HG03378 (cell line): ENCODE measurements around the gene AATF.

Source experiments
- ATAC-seq: cut with Tn5 transposase; IDR thresholded peaks from one replicate; pipeline ENCODE4 v1.9.1; 2021; ENCODE audit warnings: mild to moderate bottlenecking, moderate library complexity; ENCODE audit not compliant: unreplicated experiment

AATF gene

DNA sequence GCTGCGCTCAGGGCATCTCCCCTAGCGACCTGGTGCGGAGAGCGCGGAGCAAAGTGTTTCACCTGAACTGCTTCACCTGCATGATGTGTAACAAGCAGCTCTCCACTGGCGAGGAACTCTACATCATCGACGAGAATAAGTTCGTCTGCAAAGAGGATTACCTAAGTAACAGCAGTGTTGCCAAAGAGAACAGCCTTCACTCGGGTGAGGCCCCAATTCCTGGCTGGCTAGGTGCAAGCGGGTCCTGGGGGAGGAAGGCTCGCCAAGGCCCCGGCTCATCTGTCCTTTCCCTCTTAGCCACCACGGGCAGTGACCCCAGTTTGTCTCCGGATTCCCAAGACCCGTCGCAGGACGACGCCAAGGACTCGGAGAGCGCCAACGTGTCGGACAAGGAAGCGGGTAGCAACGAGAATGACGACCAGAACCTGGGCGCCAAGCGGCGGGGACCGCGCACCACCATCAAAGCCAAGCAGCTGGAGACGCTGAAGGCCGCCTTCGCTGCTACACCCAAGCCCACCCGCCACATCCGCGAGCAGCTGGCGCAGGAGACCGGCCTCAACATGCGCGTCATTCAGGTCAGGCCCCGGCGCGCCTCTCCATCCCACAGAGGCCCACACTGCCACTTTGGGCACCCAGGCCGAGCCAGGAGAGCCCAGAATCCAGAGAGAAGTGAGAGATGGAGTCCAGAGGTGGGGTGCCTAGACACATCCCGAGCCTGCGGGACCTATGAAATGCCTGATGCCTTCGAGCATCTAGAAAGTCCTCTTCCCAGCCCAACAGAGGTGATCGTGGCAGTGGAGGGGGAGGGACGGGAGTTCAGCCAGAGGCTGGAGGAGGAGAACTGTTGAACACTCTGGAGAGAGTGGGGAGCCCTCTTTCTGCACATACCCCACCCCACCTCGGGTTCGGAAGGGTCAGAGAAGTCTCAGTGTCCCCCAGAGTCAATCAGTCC, 8.2 kb upstream of the AATF start:
- ATAC-seq = no peak

DNA sequence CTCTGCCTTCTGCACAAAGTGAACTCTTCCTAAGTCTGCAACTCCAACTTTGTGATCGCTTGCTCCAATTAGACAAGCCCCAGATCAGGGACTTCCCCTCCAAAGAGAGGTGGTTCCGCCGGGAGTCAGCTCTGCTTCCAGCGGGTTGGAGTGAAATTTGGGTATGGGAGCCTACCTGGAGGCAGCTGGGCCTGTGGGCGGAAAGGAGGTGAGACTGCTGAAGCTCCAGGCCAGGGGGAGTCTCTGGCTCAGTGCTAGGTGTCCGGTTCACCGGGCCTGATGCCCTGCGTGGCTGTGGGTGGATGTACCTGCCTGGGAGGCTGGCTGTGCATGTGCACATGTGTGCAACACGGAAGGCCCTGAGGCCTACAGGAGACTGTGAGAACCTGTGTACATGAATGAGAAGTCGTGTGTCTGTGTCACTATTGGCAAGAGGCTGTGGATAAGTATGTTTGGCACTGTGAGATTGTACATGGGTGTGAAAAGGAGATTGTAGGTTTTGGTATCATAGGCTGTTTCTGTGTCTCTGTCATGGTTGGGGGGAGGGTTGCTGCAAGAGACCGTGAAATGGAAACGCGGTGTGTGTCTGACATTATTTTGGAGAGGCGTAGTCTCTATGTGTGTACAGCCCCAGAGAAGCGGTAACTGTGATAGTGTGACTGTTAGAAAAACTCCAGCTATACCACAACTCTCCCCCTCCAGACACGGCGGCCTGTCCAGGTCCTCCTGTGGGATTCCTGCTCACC, 7.3 kb upstream of the AATF start:
- ATAC-seq = no peak

DNA sequence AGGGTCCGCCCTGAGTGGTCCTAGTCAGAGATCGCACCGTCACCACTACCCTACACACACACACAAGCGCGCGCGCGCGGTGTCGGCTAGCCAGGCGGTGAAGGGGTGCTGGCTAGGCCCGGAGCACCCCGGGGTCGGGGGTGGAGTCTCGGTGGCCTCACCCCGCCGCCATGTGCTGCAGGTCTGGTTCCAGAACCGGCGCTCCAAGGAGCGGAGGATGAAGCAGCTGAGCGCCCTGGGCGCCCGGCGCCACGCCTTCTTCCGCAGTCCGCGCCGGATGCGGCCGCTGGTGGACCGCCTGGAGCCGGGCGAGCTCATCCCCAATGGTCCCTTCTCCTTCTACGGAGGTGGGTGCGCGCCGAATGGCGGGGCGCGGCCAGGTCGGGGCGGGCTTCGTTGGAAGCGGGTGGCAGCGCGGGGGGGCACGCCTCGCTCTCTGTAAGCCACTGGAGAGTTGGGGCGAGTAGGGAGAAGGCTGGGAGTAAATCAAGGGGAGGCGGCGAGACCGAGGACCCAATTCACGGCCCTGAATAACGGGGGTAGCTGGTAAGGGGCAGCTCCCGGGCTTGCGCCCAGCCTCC, 6.6 kb upstream of the AATF start:
- ATAC-seq = no peak

DNA sequence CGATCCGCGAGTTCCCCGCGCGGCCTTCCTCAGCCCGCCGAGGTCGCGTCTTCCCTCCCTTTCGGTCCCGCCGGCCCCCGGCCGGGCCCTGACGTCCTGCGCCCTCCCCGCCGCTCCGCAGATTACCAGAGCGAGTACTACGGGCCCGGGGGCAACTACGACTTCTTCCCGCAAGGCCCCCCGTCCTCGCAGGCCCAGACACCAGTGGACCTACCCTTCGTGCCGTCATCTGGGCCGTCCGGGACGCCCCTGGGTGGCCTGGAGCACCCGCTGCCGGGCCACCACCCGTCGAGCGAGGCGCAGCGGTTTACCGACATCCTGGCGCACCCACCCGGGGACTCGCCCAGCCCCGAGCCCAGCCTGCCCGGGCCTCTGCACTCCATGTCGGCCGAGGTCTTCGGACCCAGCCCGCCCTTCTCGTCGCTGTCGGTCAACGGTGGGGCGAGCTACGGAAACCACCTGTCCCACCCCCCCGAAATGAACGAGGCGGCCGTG, 6.1 kb upstream of the AATF start:
- ATAC-seq = no peak

DNA sequence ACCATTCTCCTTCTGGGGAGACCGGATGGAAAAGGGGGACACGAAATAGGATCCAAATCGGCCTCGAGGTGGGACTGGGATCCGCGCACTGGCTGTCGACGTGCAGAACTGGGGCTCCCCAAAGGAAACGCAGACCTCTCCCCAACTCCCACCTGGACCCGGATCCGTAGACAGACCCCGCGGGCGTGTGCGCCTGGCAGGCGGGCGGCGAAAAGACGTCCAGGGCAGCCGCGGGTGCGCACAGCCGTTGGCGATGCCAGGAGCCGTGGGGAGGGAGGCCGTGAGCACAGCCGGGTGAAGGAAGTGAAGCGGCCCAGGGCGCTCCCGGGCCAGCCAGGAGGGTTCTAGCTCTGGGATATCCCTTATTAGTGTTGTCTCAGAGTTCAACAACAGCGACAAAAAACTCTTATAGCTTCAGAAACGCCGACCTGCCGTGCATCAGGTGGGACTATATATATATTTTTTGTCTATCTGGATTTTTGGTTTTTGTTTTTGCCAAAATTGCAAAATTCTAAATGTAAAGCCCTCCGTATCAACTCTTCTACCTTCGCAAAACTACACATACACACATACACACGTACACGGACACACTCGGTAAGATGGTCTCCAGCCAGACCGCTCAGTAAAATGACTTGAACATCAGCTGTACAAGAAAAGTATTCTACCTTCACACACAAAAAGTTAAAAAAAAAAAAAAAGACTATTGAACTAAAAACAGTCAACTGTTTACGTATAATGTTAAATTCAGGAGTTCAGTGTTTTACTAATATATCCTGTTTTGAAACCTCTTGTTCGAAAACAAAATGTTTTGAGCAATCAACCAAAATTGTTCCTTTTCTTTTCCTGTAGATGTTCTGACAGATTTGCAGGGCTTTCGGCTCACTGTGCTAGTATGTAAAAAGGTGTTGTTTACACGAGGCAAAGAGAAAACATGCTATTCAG, 5.2 kb upstream of the AATF start:
- ATAC-seq = no peak

DNA sequence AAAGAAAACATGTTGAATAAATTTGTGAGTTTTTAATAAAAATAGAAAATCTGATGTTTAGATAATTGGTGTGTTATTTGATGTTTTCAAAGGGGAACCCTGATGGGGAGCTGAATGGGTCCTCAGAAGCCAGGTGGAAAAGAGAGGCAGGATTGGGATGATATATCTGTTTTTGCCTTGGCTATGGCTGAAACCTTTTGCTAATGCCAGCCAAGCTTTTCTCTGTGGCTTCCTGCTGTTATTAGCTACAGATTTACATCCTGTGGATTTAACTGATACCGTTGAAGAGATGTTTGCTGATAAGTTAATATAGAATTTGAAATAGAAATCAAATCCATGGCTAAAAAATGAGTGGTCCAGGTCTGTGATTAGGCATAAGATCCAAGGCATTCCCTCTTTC, 4.2 kb upstream of the AATF start:
- no peak for ATAC-seq

DNA sequence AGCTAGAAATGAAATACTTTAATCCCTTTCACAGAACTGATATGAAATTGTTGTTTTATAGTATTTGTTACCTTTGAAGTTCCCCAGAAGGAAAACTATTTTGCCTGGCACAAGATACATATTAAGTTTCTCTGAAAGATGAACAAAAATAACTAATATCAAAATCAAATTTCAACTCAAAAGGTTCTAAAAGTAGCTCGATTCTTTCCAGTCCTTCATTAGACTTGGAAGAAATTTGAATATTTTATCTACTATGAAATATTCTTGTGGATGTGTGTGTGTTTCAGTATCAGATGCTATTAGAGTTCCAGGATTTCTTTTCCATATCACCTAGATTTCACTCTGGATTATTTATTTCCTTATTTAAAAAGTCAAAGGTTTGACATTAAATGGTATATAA, 3.6 kb upstream of the AATF start:
- ATAC-seq = no peak

DNA sequence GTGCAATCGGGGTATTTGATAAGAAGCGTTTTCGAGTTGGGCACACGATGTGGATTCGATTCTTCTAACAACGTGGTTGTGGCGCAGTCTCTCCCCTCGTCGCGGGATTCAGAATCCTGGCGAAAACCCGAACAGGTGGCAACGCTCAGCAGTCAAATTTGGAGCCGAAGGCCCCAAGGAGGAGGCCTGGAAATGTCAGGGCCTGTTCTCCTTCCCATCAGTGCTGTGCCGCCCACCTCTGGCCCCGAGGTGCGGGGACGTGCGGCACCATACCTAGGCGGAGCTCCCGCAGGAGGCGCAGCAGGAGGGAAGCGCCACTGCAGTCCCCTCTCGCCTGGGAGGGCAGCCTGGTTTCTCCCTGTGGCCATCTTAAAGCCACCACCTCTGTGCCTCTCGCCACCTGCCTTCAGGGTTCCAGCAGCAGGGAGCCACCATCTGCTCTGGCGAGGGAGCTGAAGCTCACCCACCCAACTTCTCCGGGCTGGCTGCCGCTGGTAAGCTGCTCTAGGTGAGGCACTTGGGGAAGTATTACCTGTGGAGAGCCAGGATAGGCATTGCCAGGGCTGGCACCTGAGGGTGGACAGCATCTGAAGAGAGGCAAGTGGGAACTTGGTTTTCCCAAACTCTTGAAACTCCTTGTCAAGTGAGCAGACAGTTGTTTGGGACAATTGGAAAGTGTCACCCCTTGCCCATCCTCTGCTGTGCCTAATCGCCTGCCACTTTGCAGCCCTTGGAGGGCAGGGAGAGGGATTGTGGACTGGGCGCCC, 2.6 kb upstream of the AATF start:
- no peak for ATAC-seq

DNA sequence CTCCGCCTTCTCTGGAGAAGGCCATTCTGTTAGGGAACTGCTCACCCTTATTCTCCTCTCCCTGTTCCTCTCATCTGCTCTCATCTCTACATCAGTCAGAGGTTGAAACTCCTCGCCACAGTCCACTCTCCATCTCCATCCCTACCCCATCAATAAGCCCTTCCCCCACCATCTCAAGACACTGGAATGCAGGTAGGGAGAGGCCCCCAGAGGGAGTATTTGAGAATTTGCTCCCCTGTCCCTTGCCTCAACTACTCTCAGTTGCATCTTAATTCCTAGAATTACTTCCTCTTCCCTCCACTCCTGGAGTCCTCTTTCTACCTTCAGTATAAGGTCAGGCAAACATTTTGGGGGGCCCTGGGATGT, 2.0 kb upstream of the AATF start:
- ATAC-seq = no peak

DNA sequence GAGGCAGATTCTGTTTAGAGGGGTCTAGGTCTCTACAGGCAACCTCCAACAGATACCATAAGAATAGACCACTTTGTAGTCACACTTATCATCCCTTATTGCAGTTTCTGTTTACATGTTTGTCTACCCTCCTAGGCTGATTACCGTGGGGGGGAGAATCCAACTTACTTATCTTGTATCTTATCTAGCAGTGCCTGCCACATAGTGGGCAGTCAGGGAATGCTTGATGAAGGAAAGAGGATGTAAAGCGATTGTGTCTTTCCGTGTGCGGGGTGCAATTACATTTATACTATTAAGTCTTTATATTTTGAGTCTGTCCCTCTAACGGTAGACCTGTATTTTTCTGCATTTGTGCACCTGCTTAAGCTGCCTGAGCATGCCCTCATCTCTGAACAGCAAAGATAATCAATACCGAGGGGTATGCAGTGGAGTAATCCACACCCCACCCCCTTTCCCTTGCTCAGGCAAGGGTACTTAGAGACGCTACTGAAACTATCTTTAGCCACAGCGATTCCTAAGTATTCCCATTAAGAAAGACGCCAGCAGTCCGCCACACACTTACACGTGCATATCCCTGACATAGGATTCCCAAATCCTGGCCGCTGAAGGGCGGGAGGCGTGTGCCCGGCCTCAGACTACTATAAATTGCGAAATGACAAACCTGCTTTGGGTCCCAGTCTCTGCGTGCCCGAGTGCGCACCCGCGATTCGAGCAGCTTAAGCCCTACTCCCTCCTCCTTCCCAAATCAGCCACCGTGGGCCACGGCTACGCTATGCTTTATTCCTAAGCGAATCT, 635 bp upstream of the AATF start:
- ATAC-seq = no peak

DNA sequence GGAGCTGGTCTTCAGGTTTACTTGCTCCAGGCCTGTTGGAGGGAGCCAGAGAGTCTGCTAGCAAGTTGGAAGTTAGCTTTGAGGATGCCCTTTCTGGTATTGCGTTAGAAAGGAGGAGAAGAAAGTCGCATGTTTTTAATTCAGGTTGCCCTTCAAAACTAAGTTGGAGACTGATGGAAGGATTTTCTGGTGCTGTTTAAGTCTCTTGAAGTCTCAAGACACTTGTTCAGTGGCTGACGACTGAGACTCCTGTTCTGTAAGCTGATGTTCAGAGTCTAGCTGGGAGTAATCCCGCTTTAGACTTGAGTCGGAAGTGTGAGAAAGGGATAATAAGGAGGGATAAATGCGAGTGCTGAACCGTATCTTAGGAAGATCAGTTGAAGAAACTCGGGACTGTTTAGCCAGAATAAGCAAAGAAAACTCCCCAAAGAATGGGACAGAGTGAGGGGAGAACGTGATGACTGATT, 740 bp downstream of the AATF start:
- peak; percentile 20 for ATAC-seq

DNA sequence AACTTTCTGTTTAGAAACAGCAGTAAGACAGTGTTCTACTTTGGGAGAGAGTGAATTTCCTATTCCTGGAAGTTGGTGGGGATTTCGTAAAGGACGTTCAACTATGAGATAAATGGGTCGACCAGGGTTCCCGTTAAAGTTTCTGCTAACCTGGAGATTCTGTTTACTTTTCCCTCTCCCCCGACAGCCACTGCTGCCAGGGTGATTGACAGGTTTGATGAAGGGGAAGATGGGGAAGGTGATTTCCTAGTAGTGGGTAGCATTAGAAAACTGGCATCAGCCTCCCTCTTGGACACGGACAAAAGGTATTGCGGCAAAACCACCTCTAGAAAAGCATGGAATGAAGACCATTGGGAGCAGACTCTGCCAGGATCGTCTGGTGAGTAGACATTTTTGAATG, 1.3 kb downstream of the AATF start:
- no peak for ATAC-seq

DNA sequence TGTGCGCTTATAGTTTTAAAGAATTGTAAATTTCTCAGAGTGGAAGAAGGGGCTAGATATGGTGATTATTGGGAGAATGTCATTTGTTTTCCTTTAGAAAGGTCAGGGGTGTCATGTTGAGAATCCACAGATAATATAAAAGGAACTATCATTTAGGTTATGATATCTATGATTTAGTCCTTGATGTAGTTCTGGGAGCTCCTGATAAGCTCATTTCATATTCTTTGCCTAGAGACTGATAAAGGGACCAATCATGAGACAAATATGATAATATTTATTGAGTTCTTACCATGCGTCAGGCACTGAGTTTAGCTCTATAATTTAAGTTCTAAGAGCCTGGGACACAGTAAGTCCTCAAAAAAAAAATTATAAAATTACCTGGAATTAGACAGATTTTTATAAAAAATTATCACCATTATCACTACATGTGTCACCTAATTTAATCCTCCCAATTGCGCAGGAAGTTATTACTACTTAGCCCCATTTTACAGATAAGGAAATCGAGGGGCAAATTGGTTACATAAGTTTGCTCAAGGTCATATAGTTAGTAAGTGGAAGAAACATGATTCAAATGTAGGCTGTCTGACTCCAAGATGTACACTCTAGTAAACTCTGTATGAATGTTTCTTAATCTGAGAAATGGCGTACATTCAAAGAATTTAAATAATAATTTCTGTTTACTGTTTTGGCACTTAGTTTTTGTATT, 2.5 kb downstream of the AATF start:
- ATAC-seq = no peak

DNA sequence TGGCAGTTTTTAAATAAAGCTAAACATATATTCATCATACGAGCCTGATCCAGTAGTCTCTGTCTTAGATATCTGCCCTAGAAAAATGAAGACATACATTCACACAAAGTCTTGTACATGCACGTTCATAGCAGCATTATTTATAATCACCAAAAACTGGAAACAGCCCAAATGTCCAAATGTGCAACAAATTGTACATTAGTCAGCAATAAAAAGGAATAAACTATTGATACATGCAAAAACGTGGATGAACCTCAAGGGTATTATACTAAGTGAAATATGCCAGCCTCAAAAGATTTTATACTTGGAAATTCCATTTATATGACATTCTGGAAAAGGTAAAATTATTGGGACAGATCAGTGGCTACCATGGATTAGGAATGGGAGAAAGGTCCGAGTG, 22.8 kb downstream of the AATF start:
- no peak for ATAC-seq

DNA sequence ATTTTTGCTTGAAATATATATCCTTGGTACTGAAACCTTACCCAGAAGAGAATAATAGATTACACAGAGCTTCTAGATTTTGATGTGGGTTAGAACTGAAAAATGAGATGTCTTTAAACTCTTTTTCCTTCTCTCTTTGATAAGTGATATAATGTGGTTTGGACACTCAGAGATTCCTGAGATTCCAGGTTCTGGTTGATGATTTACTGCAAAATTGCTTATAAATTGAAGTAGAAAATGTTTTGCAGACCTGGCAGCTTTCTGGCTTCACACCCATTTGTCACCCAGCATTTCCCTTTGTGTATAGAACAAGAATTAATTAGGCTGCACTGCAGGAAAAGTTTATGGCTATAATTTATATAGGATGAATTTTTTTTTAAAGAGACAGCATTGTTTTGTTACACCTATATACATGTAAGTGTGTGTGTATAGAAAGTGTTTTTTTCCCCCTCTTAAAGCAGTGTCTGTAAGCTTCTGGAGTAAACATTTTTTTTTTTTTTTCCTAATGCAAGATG, 23.5 kb downstream of the AATF start:
- ATAC-seq = no peak

DNA sequence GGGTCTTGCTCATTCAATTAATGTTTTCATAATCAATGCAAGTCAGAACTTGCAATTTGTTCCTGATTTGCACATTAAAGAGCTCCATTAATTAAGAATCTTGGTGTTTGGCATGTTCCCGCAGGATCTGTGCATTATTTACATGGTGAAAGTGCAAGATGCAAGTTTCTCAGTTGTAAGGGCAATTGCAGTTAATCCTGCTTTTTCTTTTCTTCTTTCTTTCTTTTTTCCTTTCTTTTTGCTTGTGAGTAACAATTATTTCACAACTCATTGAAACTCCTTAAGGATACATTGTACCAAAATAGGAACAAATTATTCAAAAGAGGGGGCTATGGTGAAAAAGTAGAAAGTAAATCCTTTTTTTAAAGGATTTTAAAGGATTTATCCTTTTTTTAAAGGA, 24.2 kb downstream of the AATF start:
- no peak for ATAC-seq

DNA sequence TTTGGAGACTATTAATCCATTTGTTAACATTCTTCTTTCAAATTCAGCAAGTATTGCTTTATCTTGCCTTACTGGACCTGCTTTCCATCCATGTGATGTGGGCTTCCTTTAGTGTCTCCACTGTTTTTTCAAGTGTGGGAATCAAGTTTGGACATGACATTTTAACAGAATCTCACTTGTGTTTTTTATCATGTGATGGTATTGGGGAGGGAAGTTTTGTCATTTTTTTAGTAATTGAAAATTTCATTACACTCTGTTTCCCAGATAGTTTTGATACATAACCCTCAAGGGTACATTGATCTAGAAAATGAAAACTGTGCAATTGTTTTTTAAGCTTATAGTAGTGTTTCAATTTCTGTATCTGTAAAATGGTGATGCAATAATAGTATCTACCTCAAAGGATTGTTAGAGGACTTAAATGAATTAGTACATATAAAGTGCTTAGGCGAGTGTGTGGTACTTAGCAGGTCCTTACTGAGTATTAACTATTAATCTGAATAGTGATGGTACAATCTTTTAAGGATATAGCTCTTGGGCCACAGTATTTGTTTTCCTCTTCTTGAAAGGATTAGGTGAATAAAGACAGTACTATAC, 27.3 kb downstream of the AATF start:
- ATAC-seq = no peak

DNA sequence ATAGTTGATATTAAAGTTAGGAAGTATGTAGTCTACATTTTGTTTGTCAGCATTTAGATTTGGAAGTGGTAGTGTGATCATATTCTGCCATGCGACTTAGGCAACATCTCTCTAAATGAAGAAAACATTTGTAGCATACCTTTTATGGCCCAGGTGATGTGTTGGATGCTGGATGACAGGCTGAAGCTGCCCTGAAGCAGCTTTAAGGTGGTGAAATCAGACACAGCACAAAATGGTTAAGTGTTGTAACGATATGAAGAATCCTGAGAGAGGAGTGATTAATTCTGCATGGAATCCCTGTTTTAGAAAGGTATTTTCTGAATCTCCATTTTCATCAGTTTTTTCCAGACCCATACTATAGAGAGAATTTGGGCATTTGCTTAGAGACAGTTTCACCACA, 28.3 kb downstream of the AATF start:
- ATAC-seq = no peak
